CD4-positive, CD25-positive, alpha-beta regulatory T cell (primary cell): ENCODE measurements around the gene KIZ. TPM values are rescaled to one million over a fixed set of nuclear protein-coding genes. Genes with fewer than 3 reads are reported as not detected.

ENCODE experiments used
- ATAC-seq, 2 donors: fragments of 150-1000 bp; cut with Tn5 transposase; one replicate each; pipeline ENCODE4 v1.10.0; 2021; ENCODE audit warnings: low read depth in 2 of 2, moderate number of reproducible peaks in 2 of 2, moderate library complexity in 1 of 2
- DNase-seq, 3 donors: peaks; one replicate each; pipeline versions ENCODE4 v3.0.0 to v3.0.0-alpha.2; 2012 to 2022; ENCODE audit warnings: mixed read lengths in 1 of 3
- H3K27ac ChIP-seq: one replicate; pipeline ENCODE4 v1.7.0; 2013; ENCODE audit warnings: mild to moderate bottlenecking, low read length; ENCODE audit not compliant: insufficient read depth, poor library complexity, severe bottlenecking
- H3K27me3 ChIP-seq: one replicate; pipeline ENCODE4 v1.7.0; 2013; ENCODE audit warnings: low read length; ENCODE audit not compliant: control insufficient read depth, insufficient read depth
- H3K36me3 ChIP-seq: one replicate; pipeline ENCODE4 v1.7.0; 2013; ENCODE audit warnings: mild to moderate bottlenecking, low read length, moderate library complexity; ENCODE audit not compliant: control insufficient read depth, insufficient read depth
- H3K4me1 ChIP-seq: 2 replicates; pipeline ENCODE4 v1.7.0; 2013; ENCODE audit warnings: mild to moderate bottlenecking, low read length; ENCODE audit not compliant: insufficient read depth, control insufficient read depth, poor library complexity, severe bottlenecking
- H3K4me3 ChIP-seq: one replicate; pipeline ENCODE4 v1.7.0; 2013; ENCODE audit warnings: low read depth, mild to moderate bottlenecking, low read length, moderate library complexity
- H3K9me3 ChIP-seq, 2 experiments: 1 replicate in 1 of 2; 2 replicates in 1 of 2; pipeline ENCODE4 v1.7.0; 2013; ENCODE audit warnings: low read length in 2 of 2, mild to moderate bottlenecking in 1 of 2, moderate library complexity in 1 of 2; ENCODE audit not compliant: control insufficient read depth in 2 of 2
- H3K27ac Mint-ChIP-seq, 3 donors: one replicate each; pipeline ENCODE4 v1.8.0; 2020 to 2022; ENCODE audit warnings: mild to moderate bottlenecking in 3 of 3, mixed read lengths in 3 of 3, moderate library complexity in 2 of 3
- H3K27me3 Mint-ChIP-seq: one replicate; pipeline ENCODE4 v1.8.0; 2022; ENCODE audit warnings: mild to moderate bottlenecking, mixed read lengths
- H3K36me3 Mint-ChIP-seq: one replicate; pipeline ENCODE4 v1.8.0; 2020; ENCODE audit warnings: mixed read lengths
- H3K4me1 Mint-ChIP-seq, 4 donors: one replicate each; pipeline ENCODE4 v1.8.0; 2020 to 2022; ENCODE audit warnings: mixed read lengths in 4 of 4, mild to moderate bottlenecking in 1 of 4
- H3K4me3 Mint-ChIP-seq, 4 donors: one replicate each; pipeline ENCODE4 v1.8.0; 2020 to 2022; ENCODE audit warnings: mild to moderate bottlenecking in 4 of 4, mixed read lengths in 4 of 4, moderate library complexity in 3 of 4
- H3K9me3 Mint-ChIP-seq, 7 donors: one replicate each; pipeline ENCODE4 v1.8.0; 2020 to 2022; ENCODE audit warnings: mixed read lengths in 7 of 7, mild to moderate bottlenecking in 3 of 7, moderate library complexity in 2 of 7
- polyA plus RNA-seq, 4 donors: library from polyadenylated mRNA; unstranded; fragments of 300-500 nt; fragmentation: Illumina TruSeq; gene quantifications; one replicate each; pipeline ENCODE4 v1.2.3, GENCODE V29; 2021
- total RNA-seq: library from RNA; stranded (reverse); gene quantifications from one replicate; pipeline ENCODE4 v1.2.3, GENCODE V29; 2022

Gene KIZ
- total and polyA plus RNA-seq, 5 donors from 2014 or later: 16.8 to 32.8 (median 21.0) TPM

GRCh38 chr20:21224217-21224616 is 98.3 kb downstream of the KIZ start:
- Histone ChIP-seq H3K27me3 (no peaks in the 10 kb centered on the region), H3K9me3 (no peaks in the 10 kb centered on the region), H3K4me3 (no peak overlapping the region), H3K4me1 (no peaks in the 10 kb centered on the region), H3K36me3 (peaks cover 14% of the 10 kb centered on the region), H3K27ac (no peak overlapping the region)
- Mint-ChIP-seq H3K9me3 (no peaks in the 10 kb centered on the region), H3K36me3 (peaks cover 28% of the 10 kb centered on the region), H3K27ac (no peak overlapping the region), H3K4me1 (no peaks in the 10 kb centered on the region), H3K27me3 (no peaks in the 10 kb centered on the region), H3K4me3 (no peak overlapping the region)
- DNase-seq (no peak), ATAC-seq (no peak)

- no peak for ATAC-seq
- Mint-ChIP-seq H3K27ac (peak overlapping the region in 2 of 3 donors; percentile 0 to 3), H3K27me3 (no peaks in the 10 kb centered on the region), H3K4me1 (no peaks in the 10 kb centered on the region), H3K4me3 (no peak overlapping the region), H3K36me3 (peaks cover 28% of the 10 kb centered on the region), H3K9me3 (no peaks in the 10 kb centered on the region)
- Histone ChIP-seq H3K36me3 (peaks cover 19% of the 10 kb centered on the region), H3K27ac (no peak overlapping the region), H3K9me3 (no peaks in the 10 kb centered on the region), H3K4me1 (no peaks in the 10 kb centered on the region), H3K4me3 (no peak overlapping the region), H3K27me3 (no peaks in the 10 kb centered on the region)
- no peak for DNase-seq
Measured at GRCh38 chr20:21225215-21225947, 99.5 kb downstream of the KIZ start.

GRCh38 chr20:21228511-21228910 is 102.6 kb downstream of the KIZ start:
- H3K27ac ChIP-seq: no peak overlapping the region
- no peak for ATAC-seq
- peaks cover 38% of the 10 kb centered on the region for H3K36me3 ChIP-seq
- Mint-ChIP-seq H3K4me1 (no peaks in the 10 kb centered on the region), H3K27ac (no peak overlapping the region), H3K9me3 (no peaks in the 10 kb centered on the region), H3K4me3 (no peak overlapping the region), H3K27me3 (no peaks in the 10 kb centered on the region), H3K36me3 (peaks cover 31% of the 10 kb centered on the region)
- no peak for DNase-seq
- H3K4me1 ChIP-seq: no peaks in the 10 kb centered on the region
- H3K9me3 ChIP-seq: no peaks in the 10 kb centered on the region
- no peaks in the 10 kb centered on the region for H3K27me3 ChIP-seq
- H3K4me3 ChIP-seq: no peak overlapping the region

- DNase-seq (no peak), ATAC-seq (no peak)
- H3K36me3 Mint-ChIP-seq: peaks cover 31% of the 10 kb centered on the region
- H3K4me3 Mint-ChIP-seq: no peak overlapping the region
- Histone ChIP-seq H3K36me3 (peaks cover 40% of the 10 kb centered on the region), H3K4me1 (no peaks in the 10 kb centered on the region), H3K4me3 (no peak overlapping the region), H3K9me3 (no peaks in the 10 kb centered on the region), H3K27ac (no peak overlapping the region), H3K27me3 (no peaks in the 10 kb centered on the region)
- no peaks in the 10 kb centered on the region for H3K4me1 Mint-ChIP-seq
- H3K9me3 Mint-ChIP-seq: no peaks in the 10 kb centered on the region
- H3K27me3 Mint-ChIP-seq: no peaks in the 10 kb centered on the region
- H3K27ac Mint-ChIP-seq: no peak overlapping the region
Measured at GRCh38 chr20:21229163-21229562, 103.3 kb downstream of the KIZ start.

DNA sequence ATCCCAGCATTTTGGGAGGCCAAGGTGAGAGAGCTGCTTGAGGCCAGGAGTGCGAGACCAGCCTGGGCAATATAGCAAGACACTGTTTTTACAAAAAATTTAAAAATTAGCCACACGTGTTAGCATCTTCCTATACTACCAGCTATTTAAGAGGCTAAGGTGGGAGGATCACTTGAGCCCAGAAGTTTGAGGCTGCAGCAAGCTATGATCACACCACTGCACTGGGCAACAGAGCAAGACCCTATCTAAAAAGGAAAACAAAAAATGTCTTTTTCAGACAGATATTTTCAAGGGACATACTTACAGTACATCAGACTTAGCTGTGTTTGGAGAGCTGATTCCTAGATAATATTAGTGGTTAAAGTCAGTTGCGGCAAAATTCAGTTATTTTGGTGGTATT is 104.3 kb downstream of the KIZ start:
- H3K27me3 ChIP-seq: no peaks in the 10 kb centered on the region
- Mint-ChIP-seq H3K27ac (no peak overlapping the region), H3K9me3 (no peaks in the 10 kb centered on the region), H3K4me1 (peaks cover 0 to 5% (median 0%) of the 10 kb centered on the region in 4 donors), H3K27me3 (no peaks in the 10 kb centered on the region), H3K4me3 (no peak overlapping the region), H3K36me3 (peaks cover 28% of the 10 kb centered on the region)
- no peaks in the 10 kb centered on the region for H3K9me3 ChIP-seq
- no peak overlapping the region for H3K27ac ChIP-seq
- DNase-seq: no peak
- peaks cover 42% of the 10 kb centered on the region for H3K36me3 ChIP-seq
- no peaks in the 10 kb centered on the region for H3K4me1 ChIP-seq
- ATAC-seq: no peak
- no peak overlapping the region for H3K4me3 ChIP-seq

DNA sequence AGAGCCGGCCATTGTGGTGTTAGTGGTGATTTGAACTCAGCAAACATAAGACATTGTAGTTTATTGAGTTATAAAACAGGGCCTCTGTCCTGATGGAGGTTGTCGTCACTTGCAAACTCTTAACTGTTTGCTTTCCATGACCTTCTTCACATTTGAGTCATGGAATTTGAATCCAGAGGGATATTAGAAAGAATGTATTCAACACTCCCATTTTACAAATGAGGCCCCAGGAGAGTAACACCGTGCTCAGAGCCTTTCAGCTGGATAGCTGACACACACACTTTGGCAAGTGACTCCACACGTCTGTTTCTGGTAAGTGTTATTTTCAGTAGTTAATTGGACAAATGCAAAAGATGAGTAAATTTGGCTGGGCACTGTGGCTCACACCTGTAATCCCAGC is 104.8 kb downstream of the KIZ start:
- H3K36me3 Mint-ChIP-seq: peaks cover 24% of the 10 kb centered on the region
- peaks cover 0 to 8% (median 0%) of the 10 kb centered on the region in 4 donors for H3K4me1 Mint-ChIP-seq
- peaks cover 40% of the 10 kb centered on the region for H3K36me3 ChIP-seq
- H3K4me3 ChIP-seq: no peak overlapping the region
- no peak overlapping the region for H3K4me3 Mint-ChIP-seq
- no peak overlapping the region for H3K27ac ChIP-seq
- no peaks in the 10 kb centered on the region for H3K9me3 ChIP-seq
- DNase-seq: no peak
- no peaks in the 10 kb centered on the region for H3K9me3 Mint-ChIP-seq
- no peak overlapping the region for H3K27ac Mint-ChIP-seq
- no peaks in the 10 kb centered on the region for H3K27me3 ChIP-seq
- H3K4me1 ChIP-seq: peaks cover 1% of the 10 kb centered on the region
- no peak for ATAC-seq
- H3K27me3 Mint-ChIP-seq: no peaks in the 10 kb centered on the region

- H3K4me3 ChIP-seq: no peak overlapping the region
- H3K4me1 ChIP-seq: peaks cover 4% of the 10 kb centered on the region
- peaks cover 35% of the 10 kb centered on the region for H3K36me3 ChIP-seq
- no peak overlapping the region for H3K4me3 Mint-ChIP-seq
- ATAC-seq (no peak), DNase-seq (no peak)
- H3K9me3 Mint-ChIP-seq: no peaks in the 10 kb centered on the region
- H3K4me1 Mint-ChIP-seq: peaks cover 0 to 13% (median 5%) of the 10 kb centered on the region in 4 donors
- H3K9me3 ChIP-seq: no peaks in the 10 kb centered on the region
- H3K27me3 ChIP-seq: no peaks in the 10 kb centered on the region
- no peak overlapping the region for H3K27ac Mint-ChIP-seq
- no peaks in the 10 kb centered on the region for H3K27me3 Mint-ChIP-seq
- H3K36me3 Mint-ChIP-seq: peaks cover 16% of the 10 kb centered on the region
- H3K27ac ChIP-seq: no peak overlapping the region
Measured at GRCh38 chr20:21232546-21233280, 106.8 kb downstream of the KIZ start.

- no peak for ATAC-seq
- H3K27ac ChIP-seq: no peak overlapping the region
- H3K4me3 ChIP-seq: no peak overlapping the region
- H3K4me1 Mint-ChIP-seq: peaks cover 0 to 13% (median 5%) of the 10 kb centered on the region in 4 donors
- no peaks in the 10 kb centered on the region for H3K9me3 ChIP-seq
- no peaks in the 10 kb centered on the region for H3K27me3 Mint-ChIP-seq
- peaks cover 31% of the 10 kb centered on the region for H3K36me3 ChIP-seq
- no peaks in the 10 kb centered on the region for H3K9me3 Mint-ChIP-seq
- no peak for DNase-seq
- H3K4me3 Mint-ChIP-seq: no peak overlapping the region
- peaks cover 4% of the 10 kb centered on the region for H3K4me1 ChIP-seq
- H3K36me3 Mint-ChIP-seq: peaks cover 22% of the 10 kb centered on the region
- H3K27me3 ChIP-seq: no peaks in the 10 kb centered on the region
- no peak overlapping the region for H3K27ac Mint-ChIP-seq
Measured at GRCh38 chr20:21234324-21234723, 108.4 kb downstream of the KIZ start.
